ENCODE measurements around the gene ADARB1. TPM values are rescaled to one million over a fixed set of nuclear protein-coding genes. Genes with fewer than 3 reads are reported as not detected.

The ADARB1 gene
- total and polyA plus RNA-seq, 2 experiments from 2014 or later: 4.8 to 14.8 TPM

- no peak for TF ChIP-seq CTCF (conservative IDR thresholded peaks at IDR 0.05; ENCODE audit: low read depth in 2 of 2)
- no peak for TF ChIP-seq ZNF114 (CRISPR knock-in tag; IDR thresholded peaks at IDR 0.05)
- no peak for TF ChIP-seq NANOG (IDR thresholded peaks at IDR 0.05; ENCODE audit: borderline replicate concordance)
Measured at GRCh38 chr21:45088729-45089128, 14.3 kb downstream of the ADARB1 start (continued).

- Histone ChIP-seq H3K79me2 (replicated peaks; ENCODE audit: insufficient read depth) (peaks cover 21% of the 10 kb centered on the region), H4K20me1 (replicated peaks; ENCODE audit: insufficient read depth) (peaks cover 10% of the 10 kb centered on the region; the same call in 1 of the 2 replicates), H3K27ac (ENCODE audit: low read depth) (no peak overlapping the region), H3K9me2 (ENCODE audit: insufficient read depth) (no peaks in the 10 kb centered on the region), H3K4me3 (no peak overlapping the region), H3K4me2 (no peak overlapping the region), H2AFZ (no peak overlapping the region), H3K4me1 (ENCODE audit: insufficient read depth) (no peaks in the 10 kb centered on the region; the same call in 1 of the 2 replicates), H3F3A (replicated peaks; ENCODE audit: low read depth) (no peaks in the 10 kb centered on the region), H3K27me3 (ENCODE audit: insufficient read depth) (no peaks in the 10 kb centered on the region), H3K36me3 (ENCODE audit: insufficient read depth) (no peaks in the 10 kb centered on the region)
- no peak for TF ChIP-seq ETS1 (IDR thresholded peaks at IDR 0.05)
- no peak for TF ChIP-seq ZNF462 (CRISPR knock-in tag; IDR thresholded peaks at IDR 0.05)
- TF ChIP-seq POLR2AphosphoS5 (IDR thresholded peaks at IDR 0.05; ENCODE audit: low read depth): no peak
- TF ChIP-seq STAT1 (IDR thresholded peaks at IDR 0.05; ENCODE audit: unreplicated experiment): no peak
- no peak for TF ChIP-seq EZH2 (IDR thresholded peaks at IDR 0.05; ENCODE audit: low read depth, unreplicated experiment)
- TF ChIP-seq NANOG (IDR thresholded peaks at IDR 0.05; ENCODE audit: borderline replicate concordance): no peak
- TF ChIP-seq REST (IDR thresholded peaks at IDR 0.05; ENCODE audit: unreplicated experiment): no peak
- Mint-ChIP-seq H3K4me1 (peaks cover 9% of the 10 kb centered on the region), H3K36me3 (ENCODE audit: low read depth) (no peaks in the 10 kb centered on the region), H3K4me3 (no peak overlapping the region), H3K9me3 (no peaks in the 10 kb centered on the region), H3K27me3 (ENCODE audit: insufficient read depth, low read depth, poor library complexity) (peaks cover 6% of the 10 kb centered on the region), H3K27ac (no peak overlapping the region)
- ATAC-seq (no peak), DNase-seq (ENCODE audit: low spot score) (no peak)
Measured at GRCh38 chr21:45089964-45090363, 15.6 kb downstream of the ADARB1 start.
